ENCODE data around the gene SAMD8. TPM values are rescaled to one million over a fixed set of nuclear protein-coding genes. Genes with fewer than 3 reads are reported as not detected.

The SAMD8 gene
- total RNA-seq, 1 experiment from 2014 or later: 32.0 TPM

DNA sequence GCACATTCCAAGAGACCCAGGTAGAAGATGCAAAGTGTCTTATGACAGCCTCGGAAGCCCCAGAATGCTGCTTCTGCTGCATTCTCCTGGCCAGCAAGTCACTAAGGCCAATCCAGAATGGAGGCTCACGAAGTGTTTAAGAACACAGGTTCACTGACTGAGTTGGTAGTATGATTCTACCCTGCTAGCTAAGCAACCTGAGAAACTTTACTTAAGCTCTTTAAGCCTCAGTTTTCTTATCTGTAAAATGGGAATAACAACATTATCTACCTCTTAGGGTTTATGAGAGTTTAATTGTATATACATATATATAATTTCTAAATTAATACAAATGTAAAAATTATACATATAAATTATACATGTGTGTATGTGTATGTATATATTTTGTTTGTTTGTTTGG, 22.8 kb upstream of the SAMD8 start:
- BruUV-seq (replicated peaks): no TSS peak
- Histone ChIP-seq H3K4me3 (ENCODE audit: low read depth in 2 of 2, low read length in 2 of 2) (no peak overlapping the region), H3K36me3 (ENCODE audit: control insufficient read depth, insufficient read depth, low read length) (no peaks in the 10 kb centered on the region), H3K9me3 (ENCODE audit: control insufficient read depth, insufficient read depth, low read depth, low read length) (no peaks in the 10 kb centered on the region), H3K27me3 (ENCODE audit: control insufficient read depth, insufficient read depth, low read length) (no peaks in the 10 kb centered on the region), H3K4me1 (ENCODE audit: control insufficient read depth, insufficient read depth, low read length) (peaks cover 4% of the 10 kb centered on the region; the same call in 1 of the 2 replicates), H3K27ac (ENCODE audit: low read length) (no peak overlapping the region)
- intact Hi-C loops (cut with micrococcal nuclease; ENCODE audit: unreplicated experiment): loop anchor here (10.0 kb wide), 1 partner anchor 264 kb away; the partner anchor contains the start of gene KAT6B
- no peak for DNase-seq (ENCODE audit: low read depth, low spot score)
- TF ChIP-seq TCF7L2 (IDR thresholded peaks at IDR 0.05; ENCODE audit: low read depth, low read length) (no peak), CTCF (IDR thresholded peaks at IDR 0.05) (no peak), REST (IDR thresholded peaks at IDR 0.05; ENCODE audit: insufficient read depth in 1 of 2, low read depth in 2 of 2, low read length in 1 of 2) (no peak), POLR2AphosphoS5 (IDR thresholded peaks at IDR 0.05; ENCODE audit: low read depth, low read length) (no peak), SIN3A (IDR thresholded peaks at IDR 0.05; ENCODE audit: borderline replicate concordance, insufficient read depth, low read depth, low read length) (no peak)
- in situ Hi-C loops (cut with HindIII; ENCODE audit: low pct_unique_long_range_greater_than_20kb, low sequenced_read_pairs): no loop called here
- CTCF ChIA-PET: no interaction called here
- POLR2A ChIA-PET: no interaction called here
- ATAC-seq: no peak

- Histone ChIP-seq H3K27ac (ENCODE audit: low read length) (no peak overlapping the region), H3K9me3 (ENCODE audit: control insufficient read depth, insufficient read depth, low read depth, low read length) (no peaks in the 10 kb centered on the region), H3K36me3 (ENCODE audit: control insufficient read depth, insufficient read depth, low read length) (no peaks in the 10 kb centered on the region), H3K4me3 (ENCODE audit: low read depth in 2 of 2, low read length in 2 of 2) (no peak overlapping the region), H3K4me1 (ENCODE audit: control insufficient read depth, insufficient read depth, low read length) (peaks cover 3% of the 10 kb centered on the region; the same call in 1 of the 2 replicates), H3K27me3 (ENCODE audit: control insufficient read depth, insufficient read depth, low read length) (no peaks in the 10 kb centered on the region)
- no TSS peak for BruUV-seq (replicated peaks)
- in situ Hi-C loops (cut with HindIII; ENCODE audit: low pct_unique_long_range_greater_than_20kb, low sequenced_read_pairs) (no loop called here), intact Hi-C loops (cut with micrococcal nuclease; ENCODE audit: unreplicated experiment) (loop anchor here (10.0 kb wide), 1 partner anchor 265 kb away; the partner anchor contains the start of gene KAT6B)
- DNase-seq (ENCODE audit: low read depth, low spot score) (no peak), ATAC-seq (no peak)
- ChIA-PET POLR2A (no interaction called here), CTCF (no interaction called here)
- TF ChIP-seq CTCF (IDR thresholded peaks at IDR 0.05) (no peak), TCF7L2 (IDR thresholded peaks at IDR 0.05; ENCODE audit: low read depth, low read length) (no peak), REST (IDR thresholded peaks at IDR 0.05; ENCODE audit: insufficient read depth in 1 of 2, low read depth in 2 of 2, low read length in 1 of 2) (no peak), POLR2AphosphoS5 (IDR thresholded peaks at IDR 0.05; ENCODE audit: low read depth, low read length) (no peak), SIN3A (IDR thresholded peaks at IDR 0.05; ENCODE audit: borderline replicate concordance, insufficient read depth, low read depth, low read length) (no peak)
Measured at GRCh38 chr10:75089634-75090033, 21.8 kb upstream of the SAMD8 start.

All from Panc1 (cell line).